Measurements from ENCODE around the gene SDF2L1. TPM values are rescaled to one million over a fixed set of nuclear protein-coding genes. Genes with fewer than 3 reads are reported as not detected.

SDF2L1 gene
- total RNA-seq, 2 donors from 2014 or later = 30.5 to 87.2 TPM

DNA sequence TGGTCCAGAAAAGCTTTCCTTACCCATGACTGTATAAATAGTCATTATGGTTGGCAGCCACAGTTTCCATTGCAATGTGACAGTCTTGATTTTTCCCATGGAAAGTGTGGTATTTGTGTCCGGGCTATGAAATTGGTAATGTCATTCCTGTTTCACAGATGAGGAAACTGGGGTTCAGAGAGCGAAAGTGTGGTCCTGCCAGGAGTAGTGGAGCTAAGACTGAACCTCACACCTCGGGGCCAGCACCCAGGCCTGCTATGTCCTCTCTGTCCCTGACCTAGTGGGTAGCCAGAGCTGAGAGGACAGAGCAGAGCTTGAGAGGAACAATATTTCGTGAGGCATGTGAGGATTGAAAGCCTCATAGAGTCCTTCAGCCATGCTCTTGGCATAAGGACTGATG, 11.1 kb upstream of the SDF2L1 start:
- intact Hi-C loops (cut with DNase I) = no loop called here
- TF ChIP-seq POLR2A (IDR thresholded peaks at IDR 0.05) (no peak), CTCF (IDR thresholded peaks at IDR 0.05) (no peak), POLR2AphosphoS5 (IDR thresholded peaks at IDR 0.05) (no peak)
- H3K27me3 ChIP-seq (replicated peaks; ENCODE audit: insufficient read depth) = no peaks in the 10 kb centered on the region
- WGBS = 93% methylated on average over 4 of the region's 4 CpGs
- DNase-seq (ENCODE audit: low spot score) = no peak
- H3K4me1 ChIP-seq (replicated peaks) = peaks cover 8% of the 10 kb centered on the region
- peak overlapping the region in 1 of 2 donors; percentile 17 for H3K27ac ChIP-seq
- H3K9me3 ChIP-seq = no peaks in the 10 kb centered on the region
- H3K36me3 ChIP-seq = no peaks in the 10 kb centered on the region
- no peak overlapping the region for H3K4me3 ChIP-seq

GRCh38 chr22:21632237-21632895, 9.7 kb upstream of the SDF2L1 start, which contains the start of gene CCDC116:
CCDC116 (plus strand) TSS chr22:21632760; CDS start chr22:21633182, 422 bp downstream.
- intact Hi-C loops (cut with DNase I) = no loop called here
- Histone ChIP-seq H3K27ac (no peak within 1 kb of the TSS), H3K4me1 (replicated peaks) (peaks cover 8% of the 10 kb centered on the region), H3K36me3 (no peaks in the 10 kb centered on the region), H3K9me3 (no peaks in the 10 kb centered on the region), H3K27me3 (replicated peaks; ENCODE audit: insufficient read depth) (no peaks in the 10 kb centered on the region), H3K4me3 (no peak within 1 kb of the TSS)
- 85% methylated on average over 27 of the region's 27 CpGs for WGBS
- TF ChIP-seq CTCF (IDR thresholded peaks at IDR 0.05) (no peak), POLR2A (IDR thresholded peaks at IDR 0.05) (no peak), POLR2AphosphoS5 (IDR thresholded peaks at IDR 0.05) (no peak)
- DNase-seq (ENCODE audit: low spot score) = no peak

- intact Hi-C loops (cut with DNase I) = no loop called here
- H3K4me1 ChIP-seq (replicated peaks) = peaks cover 8% of the 10 kb centered on the region
- H3K27ac ChIP-seq = no peak overlapping the region
- H3K4me3 ChIP-seq = no peak overlapping the region
- H3K9me3 ChIP-seq = no peaks in the 10 kb centered on the region
- no peaks in the 10 kb centered on the region for H3K27me3 ChIP-seq (replicated peaks; ENCODE audit: insufficient read depth)
- WGBS = 90% methylated on average over 18 of the region's 18 CpGs
- DNase-seq (ENCODE audit: low spot score) = no peak
- TF ChIP-seq POLR2AphosphoS5 (IDR thresholded peaks at IDR 0.05) (no peak), CTCF (IDR thresholded peaks at IDR 0.05) (no peak), POLR2A (IDR thresholded peaks at IDR 0.05) (no peak)
- H3K36me3 ChIP-seq = no peaks in the 10 kb centered on the region
These were observed 9.2 kb upstream of the SDF2L1 start for GRCh38 chr22:21632931-21633330.

GRCh38 chr22:21633481-21633880, 8.6 kb upstream of the SDF2L1 start:
- no peak for TF ChIP-seq POLR2AphosphoS5 (IDR thresholded peaks at IDR 0.05)
- no peak for TF ChIP-seq CTCF (IDR thresholded peaks at IDR 0.05)
- no peak for TF ChIP-seq POLR2A (IDR thresholded peaks at IDR 0.05)
- peaks cover 5% of the 10 kb centered on the region for H3K4me1 ChIP-seq (replicated peaks)
- no peak for DNase-seq (ENCODE audit: low spot score)
- H3K4me3 ChIP-seq = no peak overlapping the region
- H3K9me3 ChIP-seq = no peaks in the 10 kb centered on the region
- no peaks in the 10 kb centered on the region for H3K36me3 ChIP-seq
- no peak overlapping the region for H3K27ac ChIP-seq
- intact Hi-C loops (cut with DNase I) = no loop called here
- H3K27me3 ChIP-seq (replicated peaks; ENCODE audit: insufficient read depth) = no peaks in the 10 kb centered on the region
- 94% methylated on average over 4 of the region's 4 CpGs for WGBS

- Histone ChIP-seq H3K9me3 (no peaks in the 10 kb centered on the region), H3K4me3 (no peak overlapping the region), H3K4me1 (replicated peaks) (no peaks in the 10 kb centered on the region), H3K27ac (no peak overlapping the region), H3K27me3 (replicated peaks; ENCODE audit: insufficient read depth) (no peaks in the 10 kb centered on the region), H3K36me3 (no peaks in the 10 kb centered on the region)
- intact Hi-C loops (cut with DNase I) = no loop called here
- 97% methylated on average over 14 of the region's 16 CpGs for whole genome bisulfite sequencing
- no peak for DNase-seq (ENCODE audit: low spot score)
- no peak for TF ChIP-seq CTCF (IDR thresholded peaks at IDR 0.05)
- TF ChIP-seq POLR2AphosphoS5 (IDR thresholded peaks at IDR 0.05) = no peak
- TF ChIP-seq POLR2A (IDR thresholded peaks at IDR 0.05) = no peak
These were observed 8.0 kb upstream of the SDF2L1 start for GRCh38 chr22:21634081-21634480.

Measured in prostate gland (tissue), 2 donors.